HG02884 (cell line): ENCODE results near the gene DDX39B.
"Not testable (repeated sequence)": the region's sequence is repeated elsewhere in the genome, so short reads cannot be mapped to it uniquely, and the experiment has no call there.

Source experiments
- ATAC-seq: cut with Tn5 transposase; IDR thresholded peaks from one replicate; pipeline ENCODE4 v1.9.1; 2021; ENCODE audit warnings: mild to moderate bottlenecking, moderate library complexity; ENCODE audit not compliant: unreplicated experiment

DDX39B gene

DNA sequence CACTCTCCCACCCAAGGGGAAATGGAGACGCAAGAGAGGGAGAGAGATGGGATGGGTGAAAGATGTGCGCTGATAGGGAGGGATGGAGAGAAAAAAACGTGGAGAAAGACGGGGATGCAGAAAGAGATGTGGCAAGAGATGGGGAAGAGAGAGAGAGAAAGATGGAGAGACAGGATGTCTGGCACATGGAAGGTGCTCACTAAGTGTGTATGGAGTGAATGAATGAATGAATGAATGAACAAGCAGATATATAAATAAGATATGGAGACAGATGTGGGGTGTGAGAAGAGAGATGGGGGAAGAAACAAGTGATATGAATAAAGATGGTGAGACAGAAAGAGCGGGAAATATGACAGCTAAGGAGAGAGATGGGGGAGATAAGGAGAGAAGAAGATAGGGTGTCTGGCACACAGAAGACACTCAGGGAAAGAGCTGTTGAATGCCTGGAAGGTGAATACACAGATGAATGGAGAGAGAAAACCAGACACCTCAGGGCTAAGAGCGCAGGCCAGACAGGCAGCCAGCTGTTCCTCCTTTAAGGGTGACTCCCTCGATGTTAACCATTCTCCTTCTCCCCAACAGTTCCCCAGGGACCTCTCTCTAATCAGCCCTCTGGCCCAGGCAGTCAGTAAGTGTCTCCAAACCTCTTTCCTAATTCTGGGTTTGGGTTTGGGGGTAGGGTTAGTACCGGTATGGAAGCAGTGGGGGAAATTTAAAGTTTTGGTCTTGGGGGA is 34.3 kb upstream of the DDX39B start:
- no peak for ATAC-seq

DNA sequence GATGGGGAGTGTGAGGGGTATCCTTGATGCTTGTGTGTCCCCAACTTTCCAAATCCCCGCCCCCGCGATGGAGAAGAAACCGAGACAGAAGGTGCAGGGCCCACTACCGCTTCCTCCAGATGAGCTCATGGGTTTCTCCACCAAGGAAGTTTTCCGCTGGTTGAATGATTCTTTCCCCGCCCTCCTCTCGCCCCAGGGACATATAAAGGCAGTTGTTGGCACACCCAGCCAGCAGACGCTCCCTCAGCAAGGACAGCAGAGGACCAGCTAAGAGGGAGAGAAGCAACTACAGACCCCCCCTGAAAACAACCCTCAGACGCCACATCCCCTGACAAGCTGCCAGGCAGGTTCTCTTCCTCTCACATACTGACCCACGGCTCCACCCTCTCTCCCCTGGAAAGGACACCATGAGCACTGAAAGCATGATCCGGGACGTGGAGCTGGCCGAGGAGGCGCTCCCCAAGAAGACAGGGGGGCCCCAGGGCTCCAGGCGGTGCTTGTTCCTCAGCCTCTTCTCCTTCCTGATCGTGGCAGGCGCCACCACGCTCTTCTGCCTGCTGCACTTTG is 33.6 kb upstream of the DDX39B start, which contains the start of gene TNF:
TNF (plus strand) TSS at position 231 of the 567 bp plus-strand sequence; CDS start at position 408, 177 bp downstream.
- ATAC-seq, result no peak

DNA sequence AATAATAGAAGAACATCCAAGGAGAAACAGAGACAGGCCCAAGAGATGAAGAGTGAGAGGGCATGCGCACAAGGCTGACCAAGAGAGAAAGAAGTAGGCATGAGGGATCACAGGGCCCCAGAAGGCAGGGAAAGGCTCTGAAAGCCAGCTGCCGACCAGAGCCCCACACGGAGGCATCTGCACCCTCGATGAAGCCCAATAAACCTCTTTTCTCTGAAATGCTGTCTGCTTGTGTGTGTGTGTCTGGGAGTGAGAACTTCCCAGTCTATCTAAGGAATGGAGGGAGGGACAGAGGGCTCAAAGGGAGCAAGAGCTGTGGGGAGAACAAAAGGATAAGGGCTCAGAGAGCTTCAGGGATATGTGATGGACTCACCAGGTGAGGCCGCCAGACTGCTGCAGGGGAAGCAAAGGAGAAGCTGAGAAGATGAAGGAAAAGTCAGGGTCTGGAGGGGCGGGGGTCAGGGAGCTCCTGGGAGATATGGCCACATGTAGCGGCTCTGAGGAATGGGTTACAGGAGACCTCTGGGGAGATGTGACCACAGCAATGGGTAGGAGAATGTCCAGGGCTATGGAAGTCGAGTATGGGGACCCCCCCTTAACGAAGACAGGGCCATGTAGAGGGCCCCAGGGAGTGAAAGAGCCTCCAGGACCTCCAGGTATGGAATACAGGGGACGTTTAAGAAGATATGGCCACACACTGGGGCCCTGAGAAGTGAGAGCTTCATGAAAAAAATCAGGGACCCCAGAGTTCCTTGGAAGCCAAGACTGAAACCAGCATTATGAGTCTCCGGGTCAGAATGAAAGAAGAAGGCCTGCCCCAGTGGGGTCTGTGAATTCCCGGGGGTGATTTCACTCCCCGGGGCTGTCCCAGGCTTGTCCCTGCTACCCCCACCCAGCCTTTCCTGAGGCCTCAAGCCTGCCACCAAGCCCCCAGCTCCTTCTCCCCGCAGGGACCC is 32.6 kb upstream of the DDX39B start:
- no peak for ATAC-seq

DNA sequence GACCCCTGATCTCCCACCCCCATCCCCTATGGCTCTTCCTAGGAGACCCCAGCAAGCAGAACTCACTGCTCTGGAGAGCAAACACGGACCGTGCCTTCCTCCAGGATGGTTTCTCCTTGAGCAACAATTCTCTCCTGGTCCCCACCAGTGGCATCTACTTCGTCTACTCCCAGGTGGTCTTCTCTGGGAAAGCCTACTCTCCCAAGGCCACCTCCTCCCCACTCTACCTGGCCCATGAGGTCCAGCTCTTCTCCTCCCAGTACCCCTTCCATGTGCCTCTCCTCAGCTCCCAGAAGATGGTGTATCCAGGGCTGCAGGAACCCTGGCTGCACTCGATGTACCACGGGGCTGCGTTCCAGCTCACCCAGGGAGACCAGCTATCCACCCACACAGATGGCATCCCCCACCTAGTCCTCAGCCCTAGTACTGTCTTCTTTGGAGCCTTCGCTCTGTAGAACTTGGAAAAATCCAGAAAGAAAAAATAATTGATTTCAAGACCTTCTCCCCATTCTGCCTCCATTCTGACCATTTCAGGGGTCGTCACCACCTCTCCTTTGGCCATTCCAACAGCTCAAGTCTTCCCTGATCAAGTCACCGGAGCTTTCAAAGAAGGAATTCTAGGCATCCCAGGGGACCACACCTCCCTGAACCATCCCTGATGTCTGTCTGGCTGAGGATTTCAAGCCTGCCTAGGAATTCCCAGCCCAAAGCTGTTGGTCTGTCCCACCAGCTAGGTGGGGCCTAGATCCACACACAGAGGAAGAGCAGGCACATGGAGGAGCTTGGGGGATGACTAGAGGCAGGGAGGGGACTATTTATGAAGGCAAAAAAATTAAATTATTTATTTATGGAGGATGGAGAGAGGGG is 31.7 kb upstream of the DDX39B start:
- no peak for ATAC-seq

DNA sequence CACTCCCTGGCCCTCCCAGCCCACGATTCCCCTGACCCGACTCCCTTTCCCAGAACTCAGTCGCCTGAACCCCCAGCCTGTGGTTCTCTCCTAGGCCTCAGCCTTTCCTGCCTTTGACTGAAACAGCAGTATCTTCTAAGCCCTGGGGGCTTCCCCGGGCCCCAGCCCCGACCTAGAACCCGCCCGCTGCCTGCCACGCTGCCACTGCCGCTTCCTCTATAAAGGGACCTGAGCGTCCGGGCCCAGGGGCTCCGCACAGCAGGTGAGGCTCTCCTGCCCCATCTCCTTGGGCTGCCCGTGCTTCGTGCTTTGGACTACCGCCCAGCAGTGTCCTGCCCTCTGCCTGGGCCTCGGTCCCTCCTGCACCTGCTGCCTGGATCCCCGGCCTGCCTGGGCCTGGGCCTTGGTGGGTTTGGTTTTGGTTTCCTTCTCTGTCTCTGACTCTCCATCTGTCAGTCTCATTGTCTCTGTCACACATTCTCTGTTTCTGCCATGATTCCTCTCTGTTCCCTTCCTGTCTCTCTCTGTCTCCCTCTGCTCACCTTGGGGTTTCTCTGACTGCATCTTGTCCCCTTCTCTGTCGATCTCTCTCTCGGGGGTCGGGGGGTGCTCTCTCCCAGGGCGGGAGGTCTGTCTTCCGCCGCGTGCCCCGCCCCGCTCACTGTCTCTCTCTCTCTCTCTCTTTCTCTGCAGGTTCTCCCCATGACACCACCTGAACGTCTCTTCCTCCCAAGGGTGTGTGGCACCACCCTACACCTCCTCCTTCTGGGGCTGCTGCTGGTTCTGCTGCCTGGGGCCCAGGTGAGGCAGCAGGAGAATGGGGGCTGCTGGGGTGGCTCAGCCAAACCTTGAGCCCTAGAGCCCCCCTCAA is 30.5 kb upstream of the DDX39B start, which contains the start of gene LTA:
LTA (plus strand) TSS at position 249 of the 871 bp plus-strand sequence; CDS start at position 703, 454 bp downstream.
- no peak for ATAC-seq

DNA sequence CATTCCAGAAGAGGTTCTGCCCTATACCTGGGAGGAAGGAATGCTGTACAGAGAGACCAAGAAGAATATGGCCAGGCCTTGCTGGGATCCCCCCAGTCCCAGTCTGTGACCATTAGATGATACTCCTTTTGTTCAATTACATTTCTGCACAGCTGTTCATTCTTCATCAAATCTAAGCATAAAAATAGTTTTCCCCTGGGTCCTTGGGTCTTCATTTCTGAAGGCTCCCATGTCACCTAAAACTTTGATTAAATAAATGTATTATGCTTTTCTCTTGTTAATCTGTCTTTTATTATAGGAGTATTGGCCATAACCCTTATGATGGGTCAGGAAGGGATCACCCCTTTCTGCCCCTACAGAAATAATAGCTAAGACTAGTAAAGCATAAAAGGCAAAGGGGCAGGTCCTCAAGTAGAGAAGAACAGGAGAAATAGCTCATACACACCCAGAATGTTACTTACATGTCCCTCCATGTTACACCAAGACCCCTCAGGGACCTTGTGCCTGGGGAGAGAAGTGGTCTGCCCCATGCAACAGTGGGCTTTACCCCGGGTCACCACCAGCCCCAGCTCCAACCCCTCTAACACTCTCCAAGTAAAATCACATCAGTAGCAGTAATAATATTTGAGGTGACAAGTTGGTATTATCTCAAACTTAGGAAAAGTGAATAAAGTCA is 28.2 kb upstream of the DDX39B start:
- no peak for ATAC-seq

DNA sequence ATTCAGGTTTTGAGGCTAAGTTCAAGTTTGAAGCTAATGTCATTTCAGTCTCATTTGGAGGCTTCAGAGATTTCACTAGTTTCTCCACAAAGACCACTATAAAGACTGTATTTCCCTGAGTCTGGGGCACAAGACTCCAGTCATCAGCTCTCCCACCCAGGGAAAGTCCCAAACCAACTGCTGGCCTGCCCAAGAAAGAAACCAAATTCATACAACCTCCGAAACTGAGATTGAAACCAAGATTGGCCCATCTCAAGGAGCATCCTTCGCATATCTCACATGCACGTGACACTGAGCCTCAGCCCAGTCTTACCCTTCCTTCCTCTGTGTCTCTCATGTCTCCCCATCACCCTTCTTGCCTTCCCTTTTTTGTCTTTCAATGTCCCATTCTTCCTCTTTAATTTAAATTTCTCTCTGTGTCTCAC is 26.7 kb upstream of the DDX39B start:
- ATAC-seq, result peak; percentile 74

DNA sequence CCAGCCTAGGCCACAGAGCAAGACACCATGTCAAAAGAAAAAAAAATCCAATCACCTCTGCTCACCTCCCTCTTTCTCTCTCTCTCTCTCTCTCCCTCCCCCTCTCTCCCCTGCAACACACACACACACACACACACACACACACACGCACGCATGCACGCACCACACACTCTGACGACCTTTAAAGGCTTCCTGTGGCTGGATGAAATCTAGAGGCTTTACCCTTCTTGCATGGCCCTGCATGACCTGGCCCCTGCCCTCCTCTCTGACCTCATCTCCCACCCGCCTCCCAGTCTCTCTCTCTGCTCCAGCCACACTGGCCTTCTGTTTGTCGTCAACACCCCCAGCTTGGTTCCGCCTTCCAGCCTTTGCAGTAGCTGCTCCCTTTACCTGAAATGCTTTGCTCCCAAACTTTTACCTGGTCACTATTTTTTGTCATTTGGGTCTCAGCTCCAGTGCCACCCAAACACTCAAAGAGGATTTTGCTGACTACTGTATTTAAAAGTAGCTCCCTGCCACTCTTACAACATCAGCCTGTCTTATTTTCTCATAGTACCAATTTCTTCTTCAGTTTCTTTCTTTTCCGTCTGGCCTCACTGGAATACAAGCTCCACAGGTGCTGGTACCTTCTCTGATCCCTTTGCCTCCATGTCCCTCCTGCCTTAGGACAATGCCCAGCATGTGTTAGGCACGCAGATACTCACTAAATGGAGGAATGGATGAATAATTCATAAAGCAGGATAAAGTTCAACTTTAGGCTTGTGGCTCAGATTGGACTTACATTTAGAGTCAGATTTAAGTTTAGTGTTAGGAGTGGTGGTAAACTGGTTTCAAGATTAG is 25.9 kb upstream of the DDX39B start:
- no peak for ATAC-seq

DNA sequence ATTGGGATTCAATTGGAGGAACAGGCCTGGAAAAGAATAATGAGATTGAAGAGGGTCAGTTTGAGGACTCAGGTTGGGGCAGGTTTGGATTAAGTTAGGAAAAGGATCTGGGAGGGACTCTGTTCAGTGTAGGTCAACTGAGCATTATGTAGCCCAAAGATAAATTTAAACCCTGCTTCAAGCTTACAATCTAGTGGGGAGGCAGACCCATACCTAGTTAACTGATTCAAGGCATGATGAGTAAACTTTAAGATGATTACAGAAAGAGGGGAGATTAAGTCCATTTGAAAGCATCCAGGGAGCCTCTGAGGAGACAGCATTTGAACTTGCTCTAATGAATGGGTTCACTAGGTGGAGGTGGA is 18.9 kb upstream of the DDX39B start:
- no peak for ATAC-seq

DNA sequence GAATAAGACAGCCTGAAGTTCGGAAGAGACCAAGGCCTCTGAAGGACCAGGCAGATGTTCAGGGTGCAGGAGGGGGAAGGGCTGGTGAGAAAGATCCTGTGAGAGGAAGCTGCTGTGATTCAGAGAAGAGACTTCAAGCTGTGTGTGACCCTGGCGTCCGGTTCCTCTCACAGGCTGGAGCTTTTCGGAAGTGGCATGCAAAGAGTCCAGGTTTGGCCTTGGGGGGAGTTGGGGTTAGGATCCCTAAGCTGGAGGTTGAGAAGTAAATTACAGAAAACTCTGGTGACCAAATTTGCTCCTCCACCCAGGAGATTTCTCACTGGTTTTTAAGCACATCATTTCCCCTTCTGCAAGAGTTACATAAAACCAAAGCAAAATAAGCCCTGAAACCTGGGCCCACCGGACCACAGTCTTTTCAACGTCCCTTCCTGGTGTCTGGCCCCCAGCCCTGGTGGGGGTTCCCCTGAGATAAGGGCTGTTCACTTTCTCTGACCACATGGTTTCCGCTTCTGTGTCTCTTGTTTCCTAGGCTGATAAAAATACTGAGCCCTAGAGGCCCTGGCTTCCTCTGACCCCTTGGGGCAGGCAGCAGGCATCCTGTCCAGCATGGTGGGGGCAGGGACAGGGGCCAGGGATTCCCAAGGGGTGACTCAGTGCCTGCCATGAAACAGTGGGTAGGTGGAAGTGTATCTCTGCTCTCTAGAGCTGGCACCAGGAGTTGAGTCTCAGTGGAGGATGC is 18.3 kb upstream of the DDX39B start:
- peak; percentile 58 for ATAC-seq

DNA sequence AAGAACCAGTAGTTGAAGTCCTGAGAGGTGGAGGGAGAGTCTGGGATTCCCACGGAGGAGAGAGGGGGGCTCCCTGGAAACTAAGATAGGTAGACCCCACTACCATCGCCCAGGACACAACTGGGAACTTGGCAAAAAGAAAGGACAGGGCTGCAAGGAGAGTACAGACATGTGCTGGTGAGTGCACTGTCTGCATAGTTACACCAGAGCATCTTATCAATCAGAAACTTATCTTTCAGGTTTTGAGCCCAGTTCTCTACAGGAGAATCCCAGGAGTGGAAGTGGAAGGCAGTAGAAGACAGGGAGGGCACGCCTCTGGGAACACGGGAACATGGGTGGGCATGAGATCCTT is 17.8 kb upstream of the DDX39B start:
- ATAC-seq, result no peak

DNA sequence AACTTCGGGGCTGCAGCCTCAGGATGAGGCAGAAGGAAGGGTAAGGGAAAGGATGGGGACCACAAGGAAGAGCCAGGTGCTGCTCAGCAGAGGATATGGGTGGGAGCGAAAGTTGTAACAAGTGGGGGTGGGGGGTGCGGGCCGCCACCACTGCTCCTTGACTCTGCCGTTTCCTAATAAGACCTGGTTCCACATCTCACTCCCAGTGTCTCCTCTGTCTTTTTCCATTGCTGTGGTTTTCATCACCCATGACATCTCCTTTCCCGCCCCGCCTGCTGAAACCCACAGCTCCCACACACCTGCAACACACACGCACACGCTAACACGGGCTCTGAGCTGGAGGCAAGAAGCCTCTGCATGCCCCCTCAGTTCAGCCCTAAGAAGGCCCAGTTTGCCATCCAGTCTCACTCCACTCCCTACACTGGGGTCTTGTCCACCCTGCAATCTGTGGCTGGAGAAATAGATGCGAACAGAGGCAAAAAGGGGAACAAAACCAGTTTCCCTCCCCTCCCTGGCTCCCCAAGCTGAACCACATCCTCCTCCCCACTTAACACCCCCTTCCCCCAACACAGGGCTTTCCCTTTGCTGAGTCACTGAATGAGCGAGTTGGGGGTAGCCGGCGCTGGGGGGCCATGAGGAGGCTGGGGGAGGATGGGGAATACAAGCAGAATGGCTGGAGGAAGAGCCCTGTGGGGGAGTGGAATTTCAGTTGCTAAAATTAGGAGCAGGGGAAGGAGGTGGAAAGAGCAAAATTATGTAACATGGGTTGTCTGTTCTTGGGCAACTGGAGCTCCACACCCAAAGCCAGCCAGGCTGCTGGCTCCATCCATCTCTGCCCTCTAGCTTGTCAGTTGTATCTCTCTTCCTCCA is 17.1 kb upstream of the DDX39B start:
- ATAC-seq, result no peak

DNA sequence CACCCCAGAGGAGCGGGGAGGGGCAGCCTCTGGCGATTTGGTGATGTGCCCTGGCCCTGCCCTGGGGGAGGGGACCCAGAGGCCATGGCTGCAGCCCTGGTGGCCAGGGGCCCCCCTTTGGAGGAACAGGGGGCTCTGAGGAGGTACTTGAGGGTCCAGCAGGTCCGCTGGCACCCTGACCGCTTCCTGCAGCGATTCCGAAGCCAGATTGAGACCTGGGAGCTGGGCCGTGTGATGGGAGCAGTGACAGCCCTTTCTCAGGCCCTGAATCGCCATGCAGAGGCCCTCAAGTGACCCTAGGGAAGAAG is 16.5 kb upstream of the DDX39B start:
- ATAC-seq, result no peak

DNA sequence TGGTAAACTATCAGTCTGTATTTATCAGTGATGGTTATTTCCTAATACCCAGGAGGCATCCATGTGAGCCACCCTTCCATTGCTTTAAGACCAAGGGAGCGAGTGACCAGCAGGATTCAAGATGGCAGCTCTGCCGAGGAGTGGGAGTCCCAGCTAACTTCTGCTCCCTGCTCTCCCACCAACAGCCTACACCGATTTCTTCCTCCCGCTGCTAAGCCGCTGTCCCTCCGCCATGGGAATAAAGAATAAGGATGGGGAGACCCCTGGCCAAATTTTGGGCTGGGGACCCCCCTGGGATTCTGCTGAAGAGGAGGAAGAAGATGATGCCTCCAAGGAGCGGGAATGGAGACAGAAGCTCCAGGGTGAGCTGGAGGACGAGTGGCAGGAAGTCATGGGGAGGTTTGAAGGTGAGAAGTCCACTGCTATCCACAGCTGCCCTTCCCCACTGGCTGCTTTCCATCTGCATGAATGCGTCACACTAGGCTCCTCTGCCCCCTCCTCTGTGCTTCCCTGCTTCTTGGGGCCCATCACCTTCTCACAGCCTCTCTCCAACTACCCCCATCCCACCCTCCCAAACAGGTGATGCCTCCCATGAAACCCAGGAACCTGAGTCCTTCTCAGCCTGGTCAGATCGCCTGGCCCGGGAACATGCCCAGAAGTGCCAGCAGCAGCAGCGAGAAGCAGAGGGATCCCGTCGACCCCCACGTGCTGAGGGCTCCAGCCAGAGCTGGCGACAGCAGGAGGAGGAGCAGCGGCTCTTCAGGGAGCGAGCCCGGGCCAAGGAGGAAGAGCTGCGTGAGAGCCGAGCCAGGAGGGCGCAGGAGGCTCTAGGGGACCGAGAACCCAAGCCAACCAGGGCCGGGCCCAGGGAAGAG is 15.9 kb upstream of the DDX39B start:
- ATAC-seq, result no peak

DNA sequence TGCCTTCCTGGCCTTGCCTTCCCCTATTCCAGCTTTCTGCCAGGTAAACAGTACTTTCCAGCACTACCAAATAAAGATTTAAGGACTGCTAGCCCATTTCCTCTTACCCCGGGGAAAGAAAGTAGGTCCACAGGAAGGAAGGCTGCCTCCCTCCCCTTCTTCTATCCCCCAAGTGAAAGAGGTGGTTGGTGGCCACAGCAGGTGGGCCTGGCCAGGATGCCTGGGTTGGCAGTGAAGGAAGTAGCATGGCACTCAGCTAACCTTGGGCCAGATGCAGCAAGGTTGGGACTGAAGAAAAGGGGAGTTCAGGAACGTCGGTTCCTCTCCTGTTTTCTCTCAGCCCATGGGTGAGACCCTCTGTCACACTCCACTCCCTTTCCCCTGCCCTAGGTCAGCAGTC is 14.5 kb upstream of the DDX39B start:
- ATAC-seq, result no peak

DNA sequence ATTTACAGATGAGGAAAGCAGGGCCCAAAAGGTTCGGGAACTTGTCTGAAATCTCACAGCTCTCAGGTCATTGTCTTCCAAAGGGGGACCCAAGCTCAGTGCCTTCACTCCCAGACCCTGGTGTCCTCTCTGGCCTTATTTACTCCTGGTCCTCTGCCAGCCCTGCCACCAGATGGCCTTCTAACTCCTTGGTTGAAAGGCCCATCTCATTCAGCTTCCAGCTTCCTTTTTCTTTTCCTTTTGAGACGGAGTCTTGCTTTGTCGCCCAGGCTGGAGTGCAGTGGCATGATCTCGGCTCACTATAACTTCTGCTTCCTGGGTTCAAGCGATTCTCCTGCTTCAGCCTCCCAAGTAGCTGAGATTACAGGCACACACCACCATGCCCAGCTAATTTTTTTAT is 9.6 kb upstream of the DDX39B start:
- ATAC-seq, result not testable (repeated sequence)
